RPMI8226 (cell line): Measurements from ENCODE around the gene UBASH3B.

Source experiments
- DNase-seq: peaks from one replicate; pipeline ENCODE4 v3.0.0-alpha.2; 2015

The UBASH3B gene

DNA sequence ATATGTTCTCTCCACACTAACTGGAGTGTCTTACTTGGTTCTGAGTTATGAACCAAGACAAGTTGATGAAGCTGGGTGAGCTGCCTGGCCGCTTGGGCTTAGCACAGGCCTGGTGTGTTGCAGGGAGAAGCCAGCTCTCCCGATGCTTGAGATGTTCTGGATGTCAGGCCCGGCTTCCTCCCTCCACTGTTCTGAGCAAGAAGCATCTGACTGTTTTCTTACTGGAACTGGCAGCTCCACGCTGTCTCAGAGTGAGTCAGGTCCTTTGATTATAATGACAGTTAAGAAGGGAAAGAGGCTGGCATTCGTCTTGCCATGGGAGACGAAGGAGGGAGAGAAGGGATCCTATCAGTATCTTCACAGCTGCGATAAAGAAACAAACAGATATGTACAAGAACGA, 136.3 kb downstream of the UBASH3B start:
- no peak for DNase-seq

DNA sequence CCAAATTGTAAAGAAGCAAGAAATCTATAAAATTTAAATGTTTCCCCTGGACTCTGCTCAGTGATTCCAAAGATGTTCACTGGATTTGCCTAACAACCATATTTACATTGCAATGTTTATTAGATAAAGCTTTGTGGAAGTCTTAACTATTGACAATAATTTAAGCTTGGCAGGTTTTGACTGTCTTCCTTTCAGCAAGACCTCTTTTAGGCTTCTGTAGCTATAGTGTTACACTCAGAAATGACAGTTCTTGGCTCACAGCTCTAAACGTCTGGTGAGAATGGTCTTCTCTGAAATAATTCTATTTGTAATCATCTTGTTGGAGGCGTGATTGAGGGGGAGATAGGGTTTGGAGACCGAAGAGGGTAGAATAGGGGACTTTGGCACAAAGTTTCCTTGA, 138.0 kb downstream of the UBASH3B start:
- no peak for DNase-seq

DNA sequence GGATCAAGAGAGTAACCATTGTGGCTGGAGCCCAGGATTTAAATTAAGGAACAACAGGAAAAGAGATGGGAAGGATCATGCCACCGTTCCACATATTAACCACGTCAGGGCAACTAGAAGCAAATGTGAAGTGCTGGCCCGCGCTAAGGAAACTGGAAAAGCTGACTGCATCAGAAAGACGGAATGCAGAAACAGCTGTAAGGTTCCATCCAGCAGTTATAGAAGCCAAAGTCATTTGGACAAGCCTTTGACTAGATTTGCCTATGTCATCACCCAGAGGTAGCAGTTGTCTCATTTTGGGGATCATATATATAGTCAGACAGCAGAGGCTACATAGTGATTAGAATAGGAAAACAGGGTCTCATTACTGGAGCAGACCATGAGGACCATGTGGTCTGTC, 139.8 kb downstream of the UBASH3B start:
- no peak for DNase-seq

DNA sequence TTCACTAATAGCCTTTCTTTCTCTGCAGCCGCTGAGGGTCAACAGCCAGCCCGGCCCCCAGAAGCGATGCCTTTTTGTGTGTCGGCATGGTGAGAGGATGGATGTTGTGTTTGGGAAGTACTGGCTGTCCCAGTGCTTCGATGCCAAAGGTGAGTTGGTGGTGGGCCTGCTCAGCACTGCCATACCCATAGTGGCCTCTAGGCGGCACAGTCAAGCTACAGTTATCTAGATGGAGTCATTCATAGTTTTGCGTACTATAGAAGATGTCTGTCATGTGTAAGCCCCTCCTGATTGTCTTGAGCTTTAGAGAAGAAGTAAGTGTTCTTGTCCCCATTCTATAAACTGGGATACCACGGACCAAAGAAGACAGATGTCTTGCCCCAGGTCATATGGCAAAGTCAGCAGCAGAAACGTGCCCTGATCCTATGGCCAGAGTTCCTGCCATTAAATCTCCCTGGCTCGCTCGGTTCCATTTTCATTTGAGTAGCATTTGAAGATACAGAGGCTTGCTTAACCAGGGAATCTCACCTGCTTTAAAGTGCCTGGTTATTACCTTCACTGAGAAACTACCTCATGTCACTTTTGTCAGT, 140.7 kb downstream of the UBASH3B start:
- peak; percentile 25 for DNase-seq

DNA sequence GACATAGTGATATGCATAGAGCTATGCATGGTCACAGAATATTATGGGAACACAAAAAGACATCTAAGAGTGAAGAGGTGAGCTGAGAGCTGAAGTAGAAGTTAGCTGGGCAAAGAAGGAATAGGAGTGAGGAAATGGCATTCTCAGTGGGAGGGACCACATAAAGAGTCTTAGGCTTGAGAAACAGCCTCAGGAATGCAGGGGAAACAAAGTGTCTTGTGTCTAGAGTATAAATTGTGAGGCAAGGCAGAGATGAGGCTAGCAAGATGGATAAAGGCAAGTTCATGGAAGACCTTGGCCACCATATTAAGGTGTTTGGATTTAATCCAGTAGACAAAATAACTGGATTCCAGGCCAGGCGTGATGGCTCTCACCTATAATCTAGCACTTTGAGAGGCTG, 142.1 kb downstream of the UBASH3B start:
- no peak for DNase-seq

DNA sequence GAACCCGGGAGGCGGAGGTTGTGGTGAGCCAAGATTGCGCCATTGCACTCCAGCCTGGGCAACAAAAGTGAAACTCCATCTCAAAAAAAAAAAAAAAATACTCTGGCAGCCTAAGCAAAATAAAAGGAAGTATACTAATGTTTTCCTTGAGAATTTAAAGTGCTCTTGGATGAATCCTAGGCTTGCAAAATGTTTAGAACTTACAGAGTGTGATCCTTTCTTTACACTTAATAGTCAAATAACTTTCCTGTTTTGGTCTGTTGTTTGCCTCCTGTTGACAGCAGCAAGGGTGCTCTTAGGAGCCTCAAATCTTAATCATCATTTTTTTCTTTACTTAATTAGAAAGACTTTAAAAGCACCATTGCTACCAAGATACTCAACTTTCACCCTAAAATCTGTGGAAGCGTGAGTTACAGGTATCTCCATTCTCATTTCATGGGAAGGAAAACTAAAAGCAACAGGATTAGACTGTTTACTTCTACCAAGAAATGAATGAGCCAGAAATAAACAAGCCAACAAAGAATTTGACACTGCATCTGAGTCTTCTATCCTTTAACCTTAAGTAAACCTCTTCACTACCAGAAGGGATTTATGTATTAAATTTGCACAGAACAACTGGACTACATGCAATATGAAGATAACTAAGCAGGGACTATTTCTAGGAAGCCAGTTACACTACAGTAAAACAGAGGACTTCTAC, 144.0 kb downstream of the UBASH3B start:
- DNase-seq: no peak

DNA sequence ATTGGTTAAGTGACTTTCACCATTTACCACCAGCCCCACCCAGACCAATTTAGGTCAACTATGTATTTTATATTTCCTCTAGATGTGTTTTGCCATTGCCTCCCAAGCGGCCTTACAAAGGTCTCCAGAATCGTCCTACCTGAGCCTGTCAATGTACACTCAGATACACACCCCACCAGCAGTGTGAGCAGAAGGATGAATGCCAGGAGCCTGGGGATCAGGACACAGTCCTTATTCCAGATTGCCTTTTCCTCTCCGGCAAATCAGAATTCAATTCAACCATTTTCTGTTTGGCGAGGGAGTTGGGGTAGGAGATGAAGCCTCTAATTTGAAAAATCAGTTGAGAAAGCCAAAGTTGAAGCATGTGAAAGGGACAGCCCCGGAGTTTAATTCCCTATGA, 147.4 kb downstream of the UBASH3B start:
- no peak for DNase-seq

DNA sequence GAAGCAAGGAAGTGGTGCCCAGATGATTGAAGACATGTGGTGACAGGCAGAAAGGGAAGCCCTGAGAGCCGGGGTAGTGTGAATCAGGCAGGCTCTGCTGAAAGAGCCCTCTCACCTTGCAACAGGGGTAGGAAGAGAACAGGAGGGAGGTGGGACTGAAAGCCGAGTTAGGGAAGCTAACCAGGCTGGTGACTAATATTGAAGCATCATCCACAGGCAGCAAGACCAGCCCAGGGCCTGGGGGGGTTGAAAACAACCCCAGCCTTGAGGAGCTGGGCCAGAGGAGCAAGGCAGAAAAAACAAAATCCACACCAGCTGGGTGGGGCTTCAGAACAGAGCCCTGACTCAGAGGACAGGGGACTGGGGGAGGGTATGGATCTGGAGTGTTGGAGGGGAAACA, 147.8 kb downstream of the UBASH3B start:
- no peak for DNase-seq

DNA sequence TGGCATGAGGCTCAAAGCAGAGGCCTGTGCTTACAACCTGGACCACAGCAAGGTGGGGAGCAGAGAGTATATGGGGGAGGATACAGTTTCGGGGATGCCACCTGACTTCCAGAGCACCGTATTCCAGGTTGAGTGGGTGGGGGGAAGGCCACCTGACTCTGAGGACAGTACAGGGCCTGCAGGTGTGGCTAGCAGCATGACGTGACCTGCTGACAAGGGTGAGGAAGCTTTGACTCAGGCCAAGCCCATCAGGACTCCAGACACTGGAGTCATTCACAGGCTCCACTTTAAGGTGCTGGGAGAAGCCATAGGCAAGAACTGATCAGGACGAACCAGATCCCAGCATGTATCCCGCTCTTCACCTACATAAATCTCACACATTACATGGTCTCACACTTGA, 148.2 kb downstream of the UBASH3B start:
- DNase-seq: no peak

DNA sequence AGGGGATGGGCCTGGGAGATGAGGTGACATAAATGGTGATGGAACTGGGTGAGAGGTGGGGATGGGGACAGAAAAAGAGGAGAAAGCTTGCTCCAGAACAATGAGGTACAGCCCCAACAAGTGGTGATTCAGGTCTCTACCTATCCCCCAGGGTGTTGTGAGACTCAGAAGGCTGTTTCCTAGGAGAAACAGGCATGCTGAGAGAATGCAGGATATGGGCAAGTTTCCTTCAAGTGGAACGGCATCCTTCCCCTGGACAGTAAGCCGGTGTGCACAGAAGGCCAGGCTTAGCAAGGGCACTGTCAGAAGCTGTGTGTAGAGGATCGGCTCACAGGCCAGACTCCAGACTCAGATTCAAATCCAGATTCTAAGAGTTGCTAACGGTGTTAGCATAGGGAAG, 148.6 kb downstream of the UBASH3B start:
- no peak for DNase-seq

DNA sequence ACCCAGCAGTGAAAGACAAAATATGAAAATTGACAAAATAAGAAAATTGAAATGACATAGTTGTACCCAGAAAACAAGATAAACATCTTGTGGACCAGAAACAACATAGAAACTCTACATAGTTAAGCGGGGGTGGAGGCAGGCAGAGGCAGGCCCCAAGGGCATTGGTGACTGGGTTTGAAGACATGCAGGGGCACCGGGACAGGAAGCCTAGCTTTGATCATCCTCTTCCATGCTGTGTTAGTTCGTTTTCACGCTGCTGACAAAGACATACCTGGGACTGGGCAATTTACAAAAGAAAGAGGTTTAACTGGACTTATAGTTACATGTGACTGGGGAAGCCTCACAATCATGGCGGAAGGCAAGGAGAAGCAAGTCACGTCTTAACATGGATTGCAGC, 149.3 kb downstream of the UBASH3B start:
- no peak for DNase-seq

DNA sequence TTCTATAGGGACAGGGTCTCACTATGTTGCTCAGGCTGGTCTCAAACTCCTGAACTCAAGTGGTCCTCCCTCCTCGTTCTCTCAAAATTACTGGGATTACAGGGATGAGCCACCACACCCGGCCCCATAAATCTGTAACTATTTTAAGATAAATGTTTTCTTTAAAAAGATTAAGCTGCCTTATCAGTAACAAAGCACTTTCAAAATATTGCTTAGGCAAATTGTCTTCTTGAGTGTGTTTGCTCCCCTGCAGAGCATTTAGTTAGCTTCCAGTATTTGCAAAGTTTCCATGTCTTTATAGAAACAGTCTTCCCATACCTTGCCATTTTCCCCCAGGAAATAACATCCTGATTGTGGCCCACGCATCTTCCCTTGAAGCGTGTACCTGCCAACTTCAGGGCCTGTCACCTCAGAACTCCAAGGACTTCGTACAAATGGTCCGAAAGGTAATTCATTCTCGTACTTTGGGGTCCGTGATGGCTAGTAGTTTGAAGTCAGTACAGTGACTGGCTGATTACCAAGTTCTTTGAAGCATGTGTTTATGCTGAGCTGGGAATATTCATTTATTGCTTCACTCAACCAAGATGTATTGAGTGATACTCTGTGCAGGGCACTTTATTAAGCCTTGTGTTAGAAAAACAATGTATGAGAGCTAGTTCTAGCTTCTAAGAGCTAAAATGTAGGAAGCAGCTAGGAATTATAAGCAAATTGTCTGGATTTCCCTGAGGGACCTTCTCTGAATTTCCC, 152.4 kb downstream of the UBASH3B start:
- DNase-seq: no peak

DNA sequence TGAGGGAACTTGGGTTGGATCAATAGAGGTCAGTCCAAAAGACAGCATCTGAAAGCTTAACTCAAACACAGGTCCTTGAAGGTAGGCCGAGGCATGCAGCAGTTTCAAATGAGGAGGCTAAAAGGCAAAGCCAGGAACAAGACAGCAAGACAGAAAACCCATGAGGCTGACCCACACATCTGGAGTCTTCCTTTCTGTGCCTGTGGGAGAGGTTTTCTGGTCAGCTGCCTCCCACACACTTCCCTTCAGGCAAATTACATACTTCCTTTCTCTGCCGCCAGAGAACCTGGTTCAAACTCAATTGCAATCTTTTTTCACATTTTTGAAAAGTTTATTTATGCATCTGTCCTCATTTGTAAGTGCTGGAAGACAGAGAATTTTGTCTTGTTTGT, 153.0 kb downstream of the UBASH3B start:
- no peak for DNase-seq

DNA sequence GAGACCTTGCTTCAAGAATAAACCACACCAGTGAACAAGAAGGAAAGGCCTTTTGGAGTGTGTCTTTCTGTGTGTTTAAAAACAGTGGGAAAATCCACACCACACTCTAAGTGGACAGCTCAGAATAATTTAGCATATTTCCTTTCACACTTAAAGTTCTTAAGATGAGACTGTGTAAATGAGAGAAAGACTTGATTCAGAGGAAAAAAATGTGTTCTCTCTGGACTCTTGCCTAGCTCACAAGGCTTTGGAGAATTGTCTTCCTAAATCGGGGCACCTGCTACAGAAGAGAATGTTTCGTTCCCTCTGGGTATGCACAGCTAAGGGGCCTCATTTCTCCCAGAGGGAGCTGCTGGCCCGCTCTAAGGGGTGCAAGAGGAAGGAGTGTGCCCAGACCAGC, 154.3 kb downstream of the UBASH3B start:
- no peak for DNase-seq

DNA sequence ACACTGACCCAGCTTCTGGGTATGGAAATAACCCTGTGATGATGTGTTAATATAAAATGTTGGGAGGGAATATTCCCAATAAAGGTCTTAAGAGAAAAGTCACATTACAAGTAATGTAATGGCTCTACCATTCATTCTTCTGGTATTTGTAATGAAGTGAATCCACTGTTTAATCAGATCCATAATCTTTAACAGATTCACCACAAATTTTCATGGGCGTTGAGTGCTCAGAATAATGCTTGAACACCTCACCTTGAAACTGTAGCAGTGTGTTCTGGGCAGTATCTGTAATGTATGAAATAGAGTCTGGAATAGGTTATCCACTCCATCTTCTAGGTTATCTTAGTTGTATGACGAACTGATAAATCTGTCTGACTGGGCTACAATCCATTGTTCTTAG, 156.2 kb downstream of the UBASH3B start:
- no peak for DNase-seq

DNA sequence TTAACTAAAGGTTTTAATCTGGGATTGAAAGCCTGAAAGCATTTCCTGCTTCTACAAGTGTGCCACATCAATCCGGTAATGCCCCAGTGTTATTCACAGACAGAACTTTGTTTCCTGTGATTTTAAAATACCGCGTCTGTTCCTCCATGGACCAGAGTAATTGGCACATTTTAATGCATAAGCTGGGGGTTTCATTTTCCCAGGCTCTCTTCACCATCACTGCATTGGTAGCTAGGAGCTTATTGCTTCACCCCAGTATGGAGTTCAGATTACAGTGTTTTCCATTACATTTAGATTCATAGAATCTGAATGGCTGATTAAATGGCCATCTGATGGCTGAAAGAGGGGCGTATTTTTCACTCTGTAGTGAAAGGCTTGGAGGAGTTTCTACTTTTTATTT, 157.1 kb downstream of the UBASH3B start:
- DNase-seq: no peak

DNA sequence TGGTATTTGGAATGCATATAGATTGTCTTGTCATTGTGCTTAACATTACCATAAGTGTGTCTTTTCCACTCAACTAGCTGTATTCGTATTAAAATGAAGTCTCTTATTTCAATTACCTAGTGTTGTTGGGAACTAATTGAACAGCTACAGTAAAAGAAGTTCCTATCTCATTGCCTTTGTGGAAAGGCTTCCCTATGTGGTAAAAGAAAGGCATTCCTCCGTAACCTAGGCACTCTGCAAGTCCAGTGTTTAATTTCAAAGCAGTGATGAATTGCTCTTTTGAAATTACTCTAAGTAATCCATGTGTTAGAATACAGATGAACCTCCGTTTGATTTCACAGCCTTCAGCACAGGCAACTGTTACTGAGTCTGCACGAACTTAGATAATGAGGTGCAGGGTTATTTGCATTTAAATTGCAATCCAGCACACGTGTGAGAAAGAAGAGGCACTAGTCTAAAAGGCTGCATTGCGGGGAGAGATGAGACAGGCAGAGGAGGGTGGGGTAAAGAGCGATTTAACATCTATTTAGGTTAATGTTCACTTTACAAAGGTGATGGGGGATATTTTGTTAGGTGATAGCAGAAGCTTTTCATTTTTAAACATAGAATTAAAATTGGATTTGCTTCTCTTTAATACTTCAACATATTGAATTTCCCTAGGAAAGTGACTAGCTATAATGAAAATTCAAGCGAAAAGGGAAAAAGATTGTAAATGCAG, 157.8 kb downstream of the UBASH3B start:
- no peak for DNase-seq

DNA sequence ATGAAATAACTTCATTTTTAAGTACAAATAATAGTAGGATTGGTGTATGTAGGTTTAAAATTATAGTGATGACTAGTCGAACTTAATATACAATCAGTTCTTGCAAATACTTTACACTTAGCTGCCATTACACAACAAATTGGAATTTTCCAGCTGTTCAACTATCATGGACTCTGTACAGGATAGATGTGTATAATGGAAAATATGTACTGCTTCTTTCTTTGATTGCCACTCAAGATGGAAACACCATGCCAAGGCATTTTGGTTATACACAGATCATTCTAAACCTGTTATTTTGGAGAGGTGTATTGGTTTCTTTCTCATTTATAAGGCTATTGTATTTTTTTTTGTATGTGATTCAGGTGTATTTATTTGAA, 158.4 kb downstream of the UBASH3B start:
- DNase-seq: no peak

DNA sequence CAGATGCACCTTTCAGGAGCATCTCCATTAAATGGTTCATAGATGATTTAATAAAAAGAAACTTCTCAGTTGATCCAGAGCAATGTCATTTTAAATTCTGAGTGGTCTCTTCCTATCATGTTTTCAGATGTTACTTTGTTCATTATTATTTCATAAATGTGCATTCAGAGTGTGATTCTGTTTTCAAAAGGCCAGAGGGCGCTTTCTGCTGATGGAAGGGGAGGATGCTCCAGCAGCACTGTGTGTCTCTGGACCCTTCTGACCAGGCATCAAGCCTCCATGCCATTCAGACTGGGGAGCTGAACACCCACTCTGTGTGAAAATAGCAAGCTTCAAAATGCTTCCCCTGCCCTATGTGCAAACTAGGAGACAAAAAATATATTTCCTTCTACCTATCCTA, 158.9 kb downstream of the UBASH3B start:
- DNase-seq: no peak

DNA sequence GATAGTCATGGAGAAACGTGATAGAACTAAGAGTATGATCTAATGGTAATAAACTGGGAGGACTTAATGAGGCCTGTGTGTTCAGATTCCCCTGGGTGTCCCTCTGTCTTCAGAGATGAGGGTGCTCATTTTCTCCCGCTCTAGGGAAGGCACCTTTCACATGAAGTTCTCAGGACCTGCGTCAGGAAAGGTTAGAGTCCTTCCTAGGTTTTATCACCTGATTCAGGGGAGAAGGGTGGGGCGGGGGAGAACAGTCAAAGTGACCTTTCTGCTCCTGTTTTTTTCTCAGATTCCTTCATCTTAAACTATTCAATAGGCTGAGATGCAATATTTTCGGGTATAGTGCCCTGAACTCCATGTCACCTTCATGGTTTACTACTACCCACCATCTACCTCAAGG, 160.4 kb downstream of the UBASH3B start:
- DNase-seq: no peak

DNA sequence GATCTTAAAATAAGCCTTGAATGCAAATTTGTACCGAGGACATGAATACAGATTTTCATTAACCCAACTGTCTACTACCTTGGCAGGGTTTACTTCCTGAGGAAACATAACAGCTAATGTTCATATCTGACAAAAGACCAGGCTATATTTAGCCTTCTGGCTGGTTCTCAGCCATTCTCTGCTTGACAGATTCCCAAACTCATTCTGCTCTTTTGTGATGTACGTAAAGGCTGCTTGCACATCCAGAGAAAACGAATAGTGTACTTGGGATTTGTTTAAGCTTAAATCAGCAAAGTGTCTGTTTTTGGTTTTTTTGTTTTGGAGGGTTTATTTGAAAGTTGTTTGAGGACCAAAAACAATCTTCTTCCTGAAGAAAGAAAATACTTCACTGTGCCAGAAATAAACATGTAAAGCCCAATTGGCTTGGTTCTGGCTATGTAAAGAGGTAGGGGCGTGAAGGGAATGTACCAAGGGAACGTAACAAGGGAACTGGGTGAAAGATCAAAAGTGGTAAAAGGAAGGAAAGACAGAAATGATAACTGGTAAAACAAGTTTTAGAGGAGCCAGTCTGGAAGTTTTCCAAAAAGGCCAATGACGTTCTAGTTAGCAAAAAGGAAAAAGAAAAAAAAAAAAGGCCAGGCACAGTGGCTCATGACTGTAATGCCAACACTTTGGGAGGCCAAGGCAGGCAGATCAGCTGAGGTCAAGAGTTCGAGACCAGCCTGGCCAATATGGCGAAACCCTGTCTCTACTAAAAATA, 161.4 kb downstream of the UBASH3B start:
- no peak for DNase-seq

DNA sequence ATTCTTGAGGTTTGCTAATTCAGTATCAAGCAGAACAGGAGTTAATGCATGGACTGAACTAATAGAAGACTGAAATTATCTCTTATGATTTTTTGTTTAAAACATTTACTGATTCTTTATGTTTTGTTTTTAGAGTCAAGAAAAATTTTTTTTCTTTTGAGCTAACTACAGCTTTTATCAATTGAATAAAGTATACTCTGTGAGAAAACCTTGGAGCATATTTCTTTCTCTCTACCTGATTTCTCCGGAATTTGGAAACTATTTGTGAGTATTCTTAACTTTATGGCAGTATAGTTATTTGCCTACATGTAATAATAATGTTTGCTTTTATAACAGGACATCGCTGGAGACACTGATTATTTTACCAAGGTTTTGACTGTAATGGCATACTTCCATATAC, 164.6 kb downstream of the UBASH3B start:
- no peak for DNase-seq

DNA sequence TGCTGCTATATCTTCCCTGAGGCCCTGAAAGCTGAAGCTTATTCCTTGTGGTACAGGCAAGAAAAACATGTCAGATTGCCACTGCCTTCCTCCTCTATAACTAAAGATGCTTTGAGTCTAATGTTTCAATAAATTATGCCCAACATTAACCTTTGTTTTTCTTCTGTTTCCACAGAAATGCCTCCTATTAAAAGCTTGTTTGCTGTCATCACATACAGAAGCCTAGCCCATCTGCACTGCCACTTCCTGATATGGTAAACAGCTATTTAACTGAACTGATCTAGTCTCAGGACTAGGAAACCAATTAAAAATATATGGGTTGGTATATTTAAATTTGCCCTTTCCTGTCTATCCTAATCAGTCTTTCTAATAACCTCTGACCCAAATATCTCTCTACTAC, 165.6 kb downstream of the UBASH3B start:
- DNase-seq: no peak
